Mesenteric fat pad (tissue), 1 donor: Measurements from ENCODE around the gene ICAM4. TPM values are rescaled to one million over a fixed set of nuclear protein-coding genes. Genes with fewer than 3 reads are reported as not detected.
"Not testable (repeated sequence)": the region's sequence is repeated elsewhere in the genome, so short reads cannot be mapped to it uniquely, and the experiment has no call there.

Source experiments
- DNase-seq: peaks from one replicate; pipeline ENCODE4 v3.0.0-alpha.2; 2020; ENCODE audit warnings: low spot score
- total RNA-seq: library from RNA; stranded (reverse); fragmentation: NEBNext Ultra II Directional; extraction: Animal tissue kit (Norgen Biotek cat#: 25700); gene quantifications from one replicate; pipeline ENCODE4 v1.2.1, GENCODE V29; 2021
- donor health status: DM: yes; HTN: yes; CAD: no.

Gene ICAM4
- total RNA-seq, 1 donor from 2014 or later = 2.3 TPM

DNA sequence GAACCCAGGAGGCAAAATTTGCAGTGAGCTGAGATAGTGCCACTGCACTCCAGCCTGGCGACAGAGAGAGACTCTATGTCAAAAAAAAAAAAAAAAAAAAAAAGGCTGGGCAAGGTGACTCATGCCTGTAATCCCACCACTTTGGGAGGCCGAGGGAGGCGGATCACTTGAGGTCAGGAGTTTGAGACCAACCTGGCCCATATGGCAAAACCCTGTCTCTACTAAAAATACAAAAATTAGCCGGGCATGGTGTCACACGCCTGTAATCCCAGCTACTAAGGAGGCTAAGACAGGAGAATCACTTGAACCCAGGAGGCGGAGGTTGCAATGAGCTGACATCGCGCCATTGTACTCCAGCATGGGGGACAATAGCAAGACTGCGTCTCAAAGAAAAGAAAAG, 50.0 kb downstream of the ICAM4 start:
- DNase-seq = not testable (repeated sequence)

Other genes starting within 250 kb of the ICAM4 start
- gene SHFL, start 200.6 kb upstream of the ICAM4 start, total RNA-seq = 29.3 TPM
- 0.42 TPM for gene ANGPTL6, start 184.3 kb upstream of the ICAM4 start, total RNA-seq
- gene PPAN, start 180.6 kb upstream of the ICAM4 start, total RNA-seq = 52.1 TPM
- 17.7 TPM for gene P2RY11, start 175.3 kb upstream of the ICAM4 start, total RNA-seq
- 189 TPM for gene EIF3G, start 167.1 kb upstream of the ICAM4 start, total RNA-seq
- 57.7 TPM for gene DNMT1, start 92.0 kb upstream of the ICAM4 start, total RNA-seq
- 13.3 TPM for gene S1PR2, start 55.6 kb upstream of the ICAM4 start, total RNA-seq
- 54.5 TPM for gene MRPL4, start 34.7 kb upstream of the ICAM4 start, total RNA-seq
- 77.1 TPM for gene ICAM1, start 15.8 kb upstream of the ICAM4 start, total RNA-seq
- gene ICAM5, start 3.0 kb downstream of the ICAM4 start, total RNA-seq = 1.2 TPM
- gene ZGLP1, start 22.9 kb downstream of the ICAM4 start, total RNA-seq = 0.55 TPM
- 18.2 TPM for gene FDX2, start 29.1 kb downstream of the ICAM4 start, total RNA-seq
- 23.0 TPM for gene RAVER1, start 46.6 kb downstream of the ICAM4 start, total RNA-seq
- 25.0 TPM for gene ICAM3, start 52.7 kb downstream of the ICAM4 start, total RNA-seq
- 91.5 TPM for gene TYK2, start 93.6 kb downstream of the ICAM4 start, total RNA-seq
- 173 TPM for gene CDC37, start 116.6 kb downstream of the ICAM4 start, total RNA-seq
- gene PDE4A, start 133.6 kb downstream of the ICAM4 start, total RNA-seq = 28.5 TPM
- gene KEAP1, start 216.4 kb downstream of the ICAM4 start, total RNA-seq = 71.9 TPM
- gene S1PR5, start 230.5 kb downstream of the ICAM4 start, total RNA-seq = 0.13 TPM